AG10803 (cell line): ENCODE measurements around the gene DHX34.
"Not testable (repeated sequence)": the region's sequence is repeated elsewhere in the genome, so short reads cannot be mapped to it uniquely, and the experiment has no call there.

Experiments
- DNase-seq: peaks from one replicate; pipeline ENCODE4 v3.0.0; 2010; ENCODE audit warnings: low read depth
- H3K4me3 ChIP-seq: 2 replicates; pipeline ENCODE4 v1.5.1; 2011; ENCODE audit warnings: mild to moderate bottlenecking, low read length, control low read depth
- TF ChIP-seq, protein P1 (sequence below): conservative IDR thresholded peaks from 2 replicates; pipeline ENCODE4 v1.5.1; 2011; ENCODE audit warnings: mild to moderate bottlenecking, low read length, control low read depth, inconsistent platforms

DHX34 gene

DNA sequence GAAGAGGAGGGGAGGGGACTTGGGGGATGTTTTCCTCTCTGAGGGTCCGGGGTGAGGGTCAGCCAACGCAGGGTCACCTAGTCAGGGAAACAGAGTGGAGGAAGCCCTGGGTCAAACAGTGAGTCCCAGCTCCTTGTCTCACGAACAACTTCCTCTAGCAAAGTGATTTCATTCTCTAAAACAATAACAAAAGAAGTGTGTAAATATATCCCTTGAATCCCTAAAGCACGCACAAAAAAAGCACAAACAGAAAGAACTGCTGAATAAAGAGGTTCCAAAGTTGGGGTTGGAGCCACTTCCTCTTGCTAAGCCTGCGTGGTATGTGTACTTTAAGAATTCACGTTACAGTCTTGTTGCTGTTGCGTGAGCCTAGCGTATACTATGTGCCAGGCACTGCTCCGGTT, 18.6 kb upstream of the DHX34 start:
- TF ChIP-seq, protein P1, sequence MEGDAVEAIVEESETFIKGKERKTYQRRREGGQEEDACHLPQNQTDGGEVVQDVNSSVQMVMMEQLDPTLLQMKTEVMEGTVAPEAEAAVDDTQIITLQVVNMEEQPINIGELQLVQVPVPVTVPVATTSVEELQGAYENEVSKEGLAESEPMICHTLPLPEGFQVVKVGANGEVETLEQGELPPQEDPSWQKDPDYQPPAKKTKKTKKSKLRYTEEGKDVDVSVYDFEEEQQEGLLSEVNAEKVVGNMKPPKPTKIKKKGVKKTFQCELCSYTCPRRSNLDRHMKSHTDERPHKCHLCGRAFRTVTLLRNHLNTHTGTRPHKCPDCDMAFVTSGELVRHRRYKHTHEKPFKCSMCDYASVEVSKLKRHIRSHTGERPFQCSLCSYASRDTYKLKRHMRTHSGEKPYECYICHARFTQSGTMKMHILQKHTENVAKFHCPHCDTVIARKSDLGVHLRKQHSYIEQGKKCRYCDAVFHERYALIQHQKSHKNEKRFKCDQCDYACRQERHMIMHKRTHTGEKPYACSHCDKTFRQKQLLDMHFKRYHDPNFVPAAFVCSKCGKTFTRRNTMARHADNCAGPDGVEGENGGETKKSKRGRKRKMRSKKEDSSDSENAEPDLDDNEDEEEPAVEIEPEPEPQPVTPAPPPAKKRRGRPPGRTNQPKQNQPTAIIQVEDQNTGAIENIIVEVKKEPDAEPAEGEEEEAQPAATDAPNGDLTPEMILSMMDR = no peak
- H3K4me3 ChIP-seq = no peak overlapping the region
- DNase-seq = no peak

DNA sequence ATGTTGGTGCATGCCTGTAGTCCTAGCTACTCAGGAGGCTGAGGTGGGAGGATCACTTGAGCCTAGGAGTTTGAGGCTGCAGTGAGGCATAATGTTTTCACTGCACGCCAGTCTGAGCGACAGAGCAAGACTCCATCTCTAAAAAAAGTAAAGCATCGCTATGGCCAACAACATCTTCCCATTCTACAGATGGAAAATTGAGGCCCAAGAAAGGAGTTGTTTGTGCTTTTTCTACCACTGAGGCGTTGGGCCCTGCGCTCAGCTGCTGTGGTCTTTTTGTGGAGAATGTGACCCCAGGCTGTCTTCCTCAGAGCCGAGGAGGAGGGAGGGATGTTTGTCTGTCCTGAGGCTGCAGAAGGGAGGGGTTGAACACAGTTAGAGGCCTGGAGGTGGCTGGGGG, 17.6 kb upstream of the DHX34 start:
- DNase-seq = no peak
- H3K4me3 ChIP-seq = no peak overlapping the region
- TF ChIP-seq, protein P1 = no peak

DNA sequence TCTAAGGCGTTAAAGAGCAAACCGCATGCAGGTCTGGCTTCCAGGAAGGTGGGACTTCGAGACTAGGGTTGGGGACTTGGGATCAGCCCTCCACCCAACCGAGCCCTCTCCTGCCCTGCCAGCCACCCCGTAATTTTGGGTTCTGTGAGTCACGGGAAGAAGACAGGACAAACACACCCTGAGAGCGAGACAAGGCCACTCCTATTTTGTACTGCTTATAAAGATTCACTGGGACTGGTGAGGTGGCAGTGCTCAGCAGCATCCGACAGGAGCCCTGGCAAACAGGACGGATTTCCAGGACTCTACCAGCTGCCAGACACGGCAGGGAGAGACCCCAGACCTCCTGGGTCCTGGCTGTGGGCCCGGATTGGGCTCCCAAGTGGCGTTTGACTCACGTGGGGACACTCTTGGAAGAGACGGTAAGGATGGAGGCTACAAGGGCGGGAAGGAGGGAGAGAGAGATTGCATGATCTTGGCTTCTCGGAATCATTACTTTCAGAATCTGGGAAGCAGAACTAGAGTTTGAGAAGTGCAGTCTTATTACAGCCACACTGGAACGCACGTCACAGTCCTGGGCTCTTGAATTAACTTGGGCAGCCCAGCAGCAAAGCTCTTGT, 17.1 kb upstream of the DHX34 start, which contains the start of gene C5AR2:
Gene C5AR2 (plus strand): TSS at position 245 of the 617 bp plus-strand sequence. CDS start 8,625 bp downstream, outside the sequence.
- H3K4me3 ChIP-seq = peak within 1 kb of the TSS; percentile 26
- TF ChIP-seq, protein P1 = no peak
- DNase-seq = peak; percentile 24

DNA sequence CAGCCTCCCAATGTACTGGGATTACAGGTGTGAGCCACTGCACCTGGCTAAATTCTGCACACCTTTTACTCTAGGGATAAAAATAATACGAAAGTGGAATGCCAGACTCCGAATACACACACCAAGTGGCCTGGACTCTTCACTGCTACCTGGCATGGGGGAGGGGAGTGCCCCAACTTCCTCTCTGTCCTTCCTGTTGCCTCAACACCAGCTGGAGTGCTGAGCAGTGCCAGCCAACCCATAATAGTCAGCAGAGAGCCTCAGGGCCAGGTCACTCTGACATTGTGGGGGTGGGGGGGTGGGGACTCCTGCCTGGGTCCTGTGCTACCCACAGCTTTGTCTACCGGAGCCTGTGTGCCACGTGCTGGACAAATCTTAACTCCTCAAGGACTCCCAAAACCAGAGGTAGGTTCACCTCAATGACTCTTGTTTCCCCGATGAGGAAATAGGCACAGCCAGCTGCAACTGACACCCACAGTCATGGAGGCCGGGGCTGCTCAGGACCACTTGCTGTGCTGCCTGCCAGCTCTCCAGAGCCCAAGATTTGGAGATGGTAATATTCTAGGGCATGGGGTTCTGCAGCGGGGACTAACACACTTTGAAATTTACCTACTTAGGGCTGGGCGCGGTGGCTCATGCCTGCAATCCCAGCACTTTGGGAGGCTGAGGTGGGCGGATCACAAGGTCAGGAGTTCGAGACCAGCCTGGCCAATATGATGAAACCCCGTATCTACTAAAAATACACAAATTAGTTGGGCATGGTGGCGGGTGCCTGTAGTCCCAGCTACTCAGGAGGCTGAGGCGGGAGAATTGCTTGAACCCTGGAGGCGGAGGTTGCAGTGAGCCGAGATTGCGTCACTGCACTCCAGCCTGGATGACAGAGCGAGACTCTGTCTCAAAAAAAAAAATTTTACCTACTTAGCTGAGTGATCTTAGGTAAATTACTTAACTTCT, 12.1 kb upstream of the DHX34 start:
- not testable (repeated sequence) for H3K4me3 ChIP-seq, DNase-seq

DNA sequence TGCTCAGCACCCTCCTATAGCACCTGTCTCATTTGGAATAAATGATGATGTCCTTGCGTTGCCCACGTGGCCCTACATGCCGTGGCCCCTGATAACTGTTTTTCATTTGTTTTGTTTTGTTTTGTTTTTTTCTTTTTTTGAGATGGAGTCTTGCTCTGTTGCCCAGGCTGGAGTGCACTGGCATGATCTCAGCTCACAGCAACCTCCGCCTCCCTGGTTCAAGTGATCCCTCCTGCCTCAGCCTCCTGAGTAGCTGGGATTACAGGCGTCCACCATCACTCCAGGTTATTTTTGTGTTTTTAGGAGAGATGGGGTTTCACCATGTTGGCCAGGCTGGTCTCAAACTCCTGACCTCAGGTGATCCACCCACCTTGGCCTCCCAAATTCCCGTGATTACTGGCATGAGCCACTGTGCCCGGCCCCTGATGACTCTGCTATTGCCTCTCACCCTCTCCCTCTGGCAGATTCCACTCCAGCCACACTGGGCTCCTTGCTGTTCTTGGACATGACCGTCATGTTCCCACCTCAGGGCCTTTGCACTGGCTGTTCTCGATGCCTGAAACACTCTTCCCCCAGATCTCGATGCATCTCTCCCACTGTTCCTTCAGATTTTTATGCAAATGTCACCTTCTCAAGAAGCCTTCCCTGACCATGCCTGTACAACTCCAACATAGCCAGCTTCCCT, 9.8 kb upstream of the DHX34 start:
- no peak overlapping the region for H3K4me3 ChIP-seq
- no peak for DNase-seq
- TF ChIP-seq, protein P1 = no peak

DNA sequence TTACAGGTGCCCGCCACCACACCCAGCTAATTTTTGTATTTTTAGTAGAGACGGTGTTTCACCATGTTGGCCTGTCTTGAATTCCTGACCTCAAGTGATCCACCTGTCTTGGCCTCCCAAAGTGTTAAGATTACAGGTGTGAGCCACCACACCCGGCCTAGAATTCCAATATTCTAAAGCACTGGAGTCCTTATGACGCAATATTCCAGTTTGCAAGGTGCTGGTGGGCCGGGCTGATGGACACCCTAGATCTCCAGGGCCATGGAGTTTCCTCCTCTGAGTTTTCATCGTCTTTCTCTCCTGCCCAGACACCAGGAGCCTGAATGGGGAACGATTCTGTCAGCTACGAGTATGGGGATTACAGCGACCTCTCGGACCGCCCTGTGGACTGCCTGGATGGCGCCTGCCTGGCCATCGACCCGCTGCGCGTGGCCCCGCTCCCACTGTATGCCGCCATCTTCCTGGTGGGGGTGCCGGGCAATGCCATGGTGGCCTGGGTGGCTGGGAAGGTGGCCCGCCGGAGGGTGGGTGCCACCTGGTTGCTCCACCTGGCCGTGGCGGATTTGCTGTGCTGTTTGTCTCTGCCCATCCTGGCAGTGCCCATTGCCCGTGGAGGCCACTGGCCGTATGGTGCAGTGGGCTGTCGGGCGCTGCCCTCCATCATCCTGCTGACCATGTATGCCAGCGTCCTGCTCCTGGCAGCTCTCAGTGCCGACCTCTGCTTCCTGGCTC, 8.5 kb upstream of the DHX34 start:
- DNase-seq = no peak
- H3K4me3 ChIP-seq = no peak overlapping the region
- TF ChIP-seq, protein P1 = no peak

DNA sequence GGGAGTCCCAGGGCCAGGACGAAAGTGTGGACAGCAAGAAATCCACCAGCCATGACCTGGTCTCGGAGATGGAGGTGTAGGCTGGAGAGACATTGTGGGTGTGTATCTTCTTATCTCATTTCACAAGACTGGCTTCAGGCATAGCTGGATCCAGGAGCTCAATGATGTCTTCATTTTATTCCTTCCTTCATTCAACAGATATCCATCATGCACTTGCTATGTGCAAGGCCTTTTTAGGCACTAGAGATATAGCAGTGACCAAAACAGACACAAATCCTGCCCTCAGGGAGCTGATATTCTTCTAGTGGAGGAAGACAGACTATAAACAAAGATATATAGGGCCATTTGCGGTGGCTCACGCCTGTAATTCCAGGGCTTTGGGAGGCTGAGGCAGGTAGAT, 7.4 kb upstream of the DHX34 start:
- H3K4me3 ChIP-seq = no peak overlapping the region
- TF ChIP-seq, protein P1 = no peak
- DNase-seq = no peak
